HL-60 (cell line): ENCODE data around the gene FUBP1.

Experiments
- DNase-seq, 2 experiments: peaks; one replicate each; pipeline ENCODE4 v3.0.0-alpha.2; 2010 to 2020; ENCODE audit warnings: low read depth in 1 of 2, low spot score in 1 of 2
- H3K27ac ChIP-seq: fragments of 250-450 bp; sonication (Bioruptor Pico); replicated peaks from 2 replicates; pipeline ENCODE4 v1.5.1; 2020; ENCODE audit warnings: mild to moderate bottlenecking, moderate library complexity
- H3K27me3 ChIP-seq: fragments of 250-450 bp; sonication (Bioruptor Pico); 2 replicates; pipeline ENCODE4 v1.5.1; 2021; ENCODE audit warnings: mild to moderate bottlenecking, moderate library complexity; ENCODE audit not compliant: insufficient read depth, poor library complexity, severe bottlenecking
- H3K4me3 ChIP-seq: replicated peaks from 2 replicates; pipeline ENCODE4 v1.5.1; 2011; ENCODE audit warnings: mild to moderate bottlenecking, control low read depth, low read length; ENCODE audit not compliant: insufficient read depth
- GABPA ChIP-seq: IDR thresholded peaks from 2 replicates; pipeline ENCODE4 v1.6.1; 2012; ENCODE audit warnings: low read depth
- POLR2AphosphoS5 ChIP-seq: IDR thresholded peaks from 2 replicates; pipeline ENCODE4 v1.6.1; 2012; ENCODE audit warnings: low read depth
- SPI1 ChIP-seq: IDR thresholded peaks from 2 replicates; pipeline ENCODE4 v1.6.1; 2012; ENCODE audit warnings: low read depth, mild to moderate bottlenecking, borderline replicate concordance
- TF ChIP-seq, protein P1 (sequence below): IDR thresholded peaks from 2 replicates; pipeline ENCODE4 v1.6.1; 2012; ENCODE audit warnings: low read depth; ENCODE audit not compliant: insufficient replicate concordance
- TF ChIP-seq, protein P2 (sequence below): IDR thresholded peaks from one replicate; pipeline ENCODE4 v1.5.1; 2011; ENCODE audit warnings: low read length, control low read depth, inconsistent platforms; ENCODE audit not compliant: insufficient read depth

Gene FUBP1

DNA sequence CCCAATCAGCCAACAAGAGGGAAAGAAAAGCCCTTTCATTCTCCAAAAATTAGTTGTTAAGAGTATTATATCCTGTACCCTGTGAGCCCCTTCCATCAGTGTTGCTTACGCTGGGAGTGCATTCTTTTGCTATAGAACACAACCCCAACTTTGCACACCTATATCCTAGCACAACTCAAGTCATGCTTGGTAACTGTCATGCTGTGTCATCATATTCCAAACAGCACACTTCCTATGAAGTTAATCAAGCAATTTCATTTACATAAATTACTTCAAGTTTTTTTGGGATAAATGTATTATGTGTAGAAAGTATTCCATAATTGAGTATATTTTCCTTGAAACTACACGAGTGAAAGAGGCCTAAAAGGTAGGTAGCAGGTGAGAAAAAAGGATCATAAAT lies 20.0 kb downstream of the FUBP1 start:
- TF ChIP-seq, protein P1, sequence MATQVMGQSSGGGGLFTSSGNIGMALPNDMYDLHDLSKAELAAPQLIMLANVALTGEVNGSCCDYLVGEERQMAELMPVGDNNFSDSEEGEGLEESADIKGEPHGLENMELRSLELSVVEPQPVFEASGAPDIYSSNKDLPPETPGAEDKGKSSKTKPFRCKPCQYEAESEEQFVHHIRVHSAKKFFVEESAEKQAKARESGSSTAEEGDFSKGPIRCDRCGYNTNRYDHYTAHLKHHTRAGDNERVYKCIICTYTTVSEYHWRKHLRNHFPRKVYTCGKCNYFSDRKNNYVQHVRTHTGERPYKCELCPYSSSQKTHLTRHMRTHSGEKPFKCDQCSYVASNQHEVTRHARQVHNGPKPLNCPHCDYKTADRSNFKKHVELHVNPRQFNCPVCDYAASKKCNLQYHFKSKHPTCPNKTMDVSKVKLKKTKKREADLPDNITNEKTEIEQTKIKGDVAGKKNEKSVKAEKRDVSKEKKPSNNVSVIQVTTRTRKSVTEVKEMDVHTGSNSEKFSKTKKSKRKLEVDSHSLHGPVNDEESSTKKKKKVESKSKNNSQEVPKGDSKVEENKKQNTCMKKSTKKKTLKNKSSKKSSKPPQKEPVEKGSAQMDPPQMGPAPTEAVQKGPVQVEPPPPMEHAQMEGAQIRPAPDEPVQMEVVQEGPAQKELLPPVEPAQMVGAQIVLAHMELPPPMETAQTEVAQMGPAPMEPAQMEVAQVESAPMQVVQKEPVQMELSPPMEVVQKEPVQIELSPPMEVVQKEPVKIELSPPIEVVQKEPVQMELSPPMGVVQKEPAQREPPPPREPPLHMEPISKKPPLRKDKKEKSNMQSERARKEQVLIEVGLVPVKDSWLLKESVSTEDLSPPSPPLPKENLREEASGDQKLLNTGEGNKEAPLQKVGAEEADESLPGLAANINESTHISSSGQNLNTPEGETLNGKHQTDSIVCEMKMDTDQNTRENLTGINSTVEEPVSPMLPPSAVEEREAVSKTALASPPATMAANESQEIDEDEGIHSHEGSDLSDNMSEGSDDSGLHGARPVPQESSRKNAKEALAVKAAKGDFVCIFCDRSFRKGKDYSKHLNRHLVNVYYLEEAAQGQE: no peak

DNA sequence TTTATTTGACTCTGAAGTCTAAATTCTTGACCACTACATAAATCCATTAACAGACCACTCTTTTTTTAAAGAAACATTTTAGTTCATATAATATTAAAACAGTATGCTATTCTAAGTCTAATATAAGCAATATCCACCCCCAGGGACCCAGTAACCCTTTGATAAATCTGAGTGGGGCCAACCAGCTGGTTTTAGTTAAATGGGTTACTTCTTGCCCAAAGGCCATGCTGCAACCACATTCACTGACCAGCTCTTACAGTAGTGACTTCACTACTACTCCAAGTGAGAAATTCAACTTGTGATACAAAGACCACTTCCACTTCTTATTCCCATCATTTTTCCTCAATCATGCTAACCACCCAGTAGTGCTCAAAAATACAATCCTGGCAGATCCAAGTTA lies 20.5 kb downstream of the FUBP1 start:
- no peak overlapping the region for H3K27ac ChIP-seq
- no peak for TF ChIP-seq SPI1
- no peak for TF ChIP-seq GABPA
- TF ChIP-seq, protein P1: no peak
- TF ChIP-seq, protein P2, sequence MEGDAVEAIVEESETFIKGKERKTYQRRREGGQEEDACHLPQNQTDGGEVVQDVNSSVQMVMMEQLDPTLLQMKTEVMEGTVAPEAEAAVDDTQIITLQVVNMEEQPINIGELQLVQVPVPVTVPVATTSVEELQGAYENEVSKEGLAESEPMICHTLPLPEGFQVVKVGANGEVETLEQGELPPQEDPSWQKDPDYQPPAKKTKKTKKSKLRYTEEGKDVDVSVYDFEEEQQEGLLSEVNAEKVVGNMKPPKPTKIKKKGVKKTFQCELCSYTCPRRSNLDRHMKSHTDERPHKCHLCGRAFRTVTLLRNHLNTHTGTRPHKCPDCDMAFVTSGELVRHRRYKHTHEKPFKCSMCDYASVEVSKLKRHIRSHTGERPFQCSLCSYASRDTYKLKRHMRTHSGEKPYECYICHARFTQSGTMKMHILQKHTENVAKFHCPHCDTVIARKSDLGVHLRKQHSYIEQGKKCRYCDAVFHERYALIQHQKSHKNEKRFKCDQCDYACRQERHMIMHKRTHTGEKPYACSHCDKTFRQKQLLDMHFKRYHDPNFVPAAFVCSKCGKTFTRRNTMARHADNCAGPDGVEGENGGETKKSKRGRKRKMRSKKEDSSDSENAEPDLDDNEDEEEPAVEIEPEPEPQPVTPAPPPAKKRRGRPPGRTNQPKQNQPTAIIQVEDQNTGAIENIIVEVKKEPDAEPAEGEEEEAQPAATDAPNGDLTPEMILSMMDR: no peak
- TF ChIP-seq POLR2AphosphoS5: no peak
- DNase-seq: no peak
- no peaks in the 10 kb centered on the region for H3K27me3 ChIP-seq
- H3K4me3 ChIP-seq: no peak overlapping the region

More for the DNA sequence above, 20.0 kb downstream of the FUBP1 start:
- Histone ChIP-seq H3K27me3 (no peaks in the 10 kb centered on the region), H3K27ac (no peak overlapping the region), H3K4me3 (no peak overlapping the region)
- no peak for DNase-seq

DNA sequence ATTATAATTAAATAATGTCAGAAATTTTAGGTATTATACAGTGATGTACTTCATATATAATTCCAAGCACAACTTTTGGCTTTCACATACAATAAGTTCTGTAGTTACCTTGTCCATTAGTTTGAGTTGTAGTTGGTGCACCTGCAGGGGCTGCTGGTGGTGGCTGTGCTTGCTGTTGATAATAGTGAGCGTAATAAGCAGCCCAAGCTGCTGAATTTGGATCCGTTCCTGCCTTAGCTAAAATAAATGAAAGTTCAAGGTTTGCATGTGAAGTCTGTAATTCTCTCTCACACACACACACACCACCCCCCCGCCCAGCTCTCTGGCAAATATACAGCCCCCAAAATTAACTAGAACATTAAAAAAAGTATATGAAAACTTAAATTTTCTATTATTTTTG lies 22.4 kb downstream of the FUBP1 start:
- TF ChIP-seq GABPA (no peak), POLR2AphosphoS5 (no peak), SPI1 (no peak)
- TF ChIP-seq, protein P2: no peak
- TF ChIP-seq, protein P1: no peak
- Histone ChIP-seq H3K27me3 (no peaks in the 10 kb centered on the region), H3K27ac (no peak overlapping the region), H3K4me3 (no peak overlapping the region)
- no peak for DNase-seq

DNA sequence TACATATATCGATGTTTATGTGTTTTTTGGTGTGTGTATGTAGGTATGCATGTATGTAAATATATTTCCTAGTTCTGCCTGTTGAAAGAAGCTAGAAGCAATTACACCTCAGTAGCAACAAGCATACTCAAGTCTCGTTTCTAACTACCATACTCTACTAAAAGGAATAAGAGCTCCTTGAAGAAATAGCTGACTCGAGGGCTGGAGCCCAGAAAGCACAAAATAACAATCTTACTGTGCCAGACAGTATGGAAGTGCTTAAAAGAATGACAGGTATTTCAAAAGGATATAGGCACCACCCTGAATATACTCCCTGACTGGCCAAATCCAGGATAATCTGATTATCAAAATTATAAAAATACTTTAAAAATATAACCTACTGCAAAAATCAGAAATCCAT lies 23.2 kb downstream of the FUBP1 start:
- DNase-seq: no peak
- no peaks in the 10 kb centered on the region for H3K27me3 ChIP-seq
- H3K27ac ChIP-seq: no peak overlapping the region
- TF ChIP-seq, protein P1: no peak
- TF ChIP-seq POLR2AphosphoS5 (no peak), GABPA (no peak), SPI1 (no peak)
- TF ChIP-seq, protein P2: no peak
- H3K4me3 ChIP-seq: no peak overlapping the region
